Upper lobe of right lung (tissue), 1 donor: ENCODE results near the gene VSIG10. TPM values are rescaled to one million over a fixed set of nuclear protein-coding genes. Genes with fewer than 3 reads are reported as not detected.

Source experiments
- ATAC-seq: fragments of 200-7000 bp; cut with Tn5 transposase; one replicate; pipeline ENCODE4 v1.9.1; 2020; ENCODE audit warnings: mild to moderate bottlenecking, moderate library complexity
- DNase-seq: peaks from one replicate; pipeline ENCODE4 v3.0.0-alpha.2; 2020
- H3K27ac ChIP-seq: fragments of 200-600 bp; one replicate; pipeline ENCODE4 v1.8.0; 2022
- H3K27me3 ChIP-seq: fragments of 200-600 bp; one replicate; pipeline ENCODE4 v1.8.0; 2022; ENCODE audit warnings: mild to moderate bottlenecking
- H3K36me3 ChIP-seq: fragments of 200-600 bp; one replicate; pipeline ENCODE4 v1.8.0; 2022
- H3K4me1 ChIP-seq: fragments of 200-600 bp; one replicate; pipeline ENCODE4 v1.8.0; 2022
- H3K4me3 ChIP-seq: fragments of 200-600 bp; one replicate; pipeline ENCODE4 v1.8.0; 2022; ENCODE audit warnings: mild to moderate bottlenecking
- H3K9me3 ChIP-seq: fragments of 200-600 bp; one replicate; pipeline ENCODE4 v1.8.0; 2022
- CTCF ChIP-seq: fragments of 200-600 bp; IDR thresholded peaks from one replicate; pipeline ENCODE4 v1.8.0; 2022; ENCODE audit warnings: antibody characterized with exemption
- intact Hi-C: fragments of 100-400 bp; cut with DNase I; formaldehyde crosslinking; loops from one replicate; pipeline ENCODE4 v1.11.0; 2022
- total RNA-seq: library from RNA; stranded (reverse); fragmentation: NEBNext Ultra II Directional; extraction: Animal tissue kit (Norgen Biotek cat#: 25700); gene quantifications from one replicate; pipeline ENCODE4 v1.2.1, GENCODE V29; 2021
- donor health status: DM: no; HTN: yes; CAD: no; lungs with severe emphysema.

VSIG10 gene
- total RNA-seq, 1 donor from 2014 or later, result 52.4 TPM

- H3K9me3 ChIP-seq, result no peaks in the 10 kb centered on the region
- no peak overlapping the region for H3K4me3 ChIP-seq
- DNase-seq (no peak), ATAC-seq (no peak)
- no peak overlapping the region for H3K27ac ChIP-seq
- no peaks in the 10 kb centered on the region for H3K4me1 ChIP-seq
- no peak for TF ChIP-seq CTCF
- H3K36me3 ChIP-seq, result peaks cover 85% of the 10 kb centered on the region
- H3K27me3 ChIP-seq, result no peaks in the 10 kb centered on the region
- intact Hi-C loops, result no loop called here
These were observed 59.7 kb downstream of the VSIG10 start for GRCh38 chr12:118044075-118044474.

- Histone ChIP-seq H3K9me3 (no peaks in the 10 kb centered on the region), H3K4me1 (no peaks in the 10 kb centered on the region), H3K36me3 (peaks cover 89% of the 10 kb centered on the region), H3K4me3 (no peak overlapping the region), H3K27ac (no peak overlapping the region), H3K27me3 (no peaks in the 10 kb centered on the region)
- intact Hi-C loops, result no loop called here
- DNase-seq (no peak), ATAC-seq (no peak)
- no peak for TF ChIP-seq CTCF
These were observed 61.7 kb downstream of the VSIG10 start for GRCh38 chr12:118042091-118042490.

- H3K27ac ChIP-seq, result no peak overlapping the region
- peaks cover 100% of the 10 kb centered on the region for H3K36me3 ChIP-seq
- H3K4me1 ChIP-seq, result peaks cover 8% of the 10 kb centered on the region
- H3K4me3 ChIP-seq, result no peak overlapping the region
- intact Hi-C loops, result no loop called here
- no peaks in the 10 kb centered on the region for H3K27me3 ChIP-seq
- no peak for TF ChIP-seq CTCF
- DNase-seq (no peak), ATAC-seq (no peak)
- no peaks in the 10 kb centered on the region for H3K9me3 ChIP-seq
These were observed 65.7 kb downstream of the VSIG10 start for GRCh38 chr12:118038137-118038536.

- intact Hi-C loops, result no loop called here
- H3K36me3 ChIP-seq, result peaks cover 100% of the 10 kb centered on the region
- no peak for TF ChIP-seq CTCF
These were observed 67.0 kb downstream of the VSIG10 start for GRCh38 chr12:118036672-118037411.

GRCh38 chr12:118035190-118036041 is 68.4 kb downstream of the VSIG10 start:
- DNase-seq, result no peak
- TF ChIP-seq CTCF, result no peak
- H3K27me3 ChIP-seq, result no peaks in the 10 kb centered on the region
- ATAC-seq, result no peak
- intact Hi-C loops, result no loop called here
- peaks cover 8% of the 10 kb centered on the region for H3K4me1 ChIP-seq
- H3K9me3 ChIP-seq, result no peaks in the 10 kb centered on the region
- H3K4me3 ChIP-seq, result no peak overlapping the region
- H3K36me3 ChIP-seq, result peaks cover 100% of the 10 kb centered on the region
- no peak overlapping the region for H3K27ac ChIP-seq

More at GRCh38 chr12:118036672-118037411, 67.0 kb downstream of the VSIG10 start:
- Histone ChIP-seq H3K27me3 (no peaks in the 10 kb centered on the region), H3K4me3 (no peak overlapping the region), H3K9me3 (no peaks in the 10 kb centered on the region), H3K4me1 (peaks cover 8% of the 10 kb centered on the region), H3K27ac (no peak overlapping the region)
- DNase-seq (no peak), ATAC-seq (no peak)
